Lower leg skin (tissue), 4 donors: ENCODE measurements around the gene SFMBT2. TPM values are rescaled to one million over a fixed set of nuclear protein-coding genes. Genes with fewer than 3 reads are reported as not detected.
A peak's percentile ranks its signal among the peaks of the same experiment; 100 is the strongest.
"Not testable (repeated sequence)": the region's sequence is repeated elsewhere in the genome, so short reads cannot be mapped to it uniquely, and the experiment has no call there.

Experiments used
- DNase-seq, 2 donors: peaks; one replicate each; pipeline ENCODE4 v3.0.0-alpha.2; 2019; ENCODE audit warnings: low spot score in 2 of 2
- H3K4me3 ChIP-seq: fragments of 200-600 bp; sonication (generic); 2 replicates; pipeline ENCODE4 v1.5.1; 2017; ENCODE audit warnings: mild to moderate bottlenecking, low read depth; ENCODE audit not compliant: poor library complexity, severe bottlenecking
- CTCF ChIP-seq, 3 donors: fragments of 450-650 bp; IDR thresholded peaks; one replicate each; pipeline ENCODE4 v1.5.1; 2016; ENCODE audit warnings: antibody characterized with exemption in 3 of 3, mild to moderate bottlenecking in 3 of 3, moderate library complexity in 2 of 3
- POLR2A ChIP-seq, 2 donors: fragments of 450-650 bp; IDR thresholded peaks; one replicate each; pipeline ENCODE4 v1.6.1; 2016 to 2017; ENCODE audit warnings: antibody characterized with exemption in 2 of 2, mild to moderate bottlenecking in 1 of 2, moderate library complexity in 1 of 2
- WGBS, 2 donors: methylation state at CpG; one replicate each; pipeline ENCODE4 v1.1.5; 2018; 5-methylcytosine and 5-hydroxymethylcytosine counted together
- intact Hi-C: fragments of 100-400 bp; cut with DNase I; formaldehyde crosslinking; loops from one replicate; pipeline ENCODE4 v1.15.0; 2023; ENCODE audit warnings: low total_unique reads
- total RNA-seq, 4 donors: library from RNA; depleted of rRNA; stranded (reverse); fragments of >200 nt; gene quantifications; one replicate each; pipeline ENCODE4 v1.1.0, GENCODE V29; 2016

The SFMBT2 gene
- total RNA-seq, 4 donors from 2014 or later: 0.42 to 3.3 (median 1.9) TPM

GRCh38 chr10:7185367-7185690 is 225.5 kb downstream of the SFMBT2 start:
- TF ChIP-seq POLR2A (IDR thresholded peaks at IDR 0.05) (no peak), CTCF (IDR thresholded peaks at IDR 0.05) (no peak)
- DNase-seq: no peak
- WGBS, 2 donors: 81 to 84% methylated on average over 4 of the region's 4 CpGs
- intact Hi-C loops: no loop called here
- no peak overlapping the region for H3K4me3 ChIP-seq

GRCh38 chr10:7184660-7185366 is 226.0 kb downstream of the SFMBT2 start:
- intact Hi-C loops: no loop called here
- peak in 1 of 2 donors; percentile 21 for DNase-seq
- WGBS, 2 donors: 88 to 91% methylated on average over 14 of the region's 14 CpGs
- TF ChIP-seq POLR2A (IDR thresholded peaks at IDR 0.05) (no peak), CTCF (IDR thresholded peaks at IDR 0.05) (no peak)
- H3K4me3 ChIP-seq: no peak overlapping the region

GRCh38 chr10:7184116-7184515 is 226.7 kb downstream of the SFMBT2 start:
- H3K4me3 ChIP-seq, intact Hi-C loops, DNase-seq: not testable (repeated sequence)
- 90 to 96% methylated on average over 2 of the region's 2 CpGs for WGBS, 2 donors

GRCh38 chr10:7182327-7182726 is 228.5 kb downstream of the SFMBT2 start:
- intact Hi-C loops, DNase-seq, H3K4me3 ChIP-seq: not testable (repeated sequence)
- 84 to 100% methylated on average over 1 of the region's 1 CpG for WGBS, 2 donors

GRCh38 chr10:7181420-7181819 is 229.4 kb downstream of the SFMBT2 start:
- no peak overlapping the region for H3K4me3 ChIP-seq
- TF ChIP-seq POLR2A (IDR thresholded peaks at IDR 0.05) (no peak), CTCF (IDR thresholded peaks at IDR 0.05) (no peak)
- DNase-seq: no peak
- WGBS, 2 donors: 90 to 94% methylated on average over 2 of the region's 2 CpGs
- intact Hi-C loops: no loop called here

GRCh38 chr10:7179536-7179935 is 231.3 kb downstream of the SFMBT2 start:
- 87 to 88% methylated on average over 12 of the region's 12 CpGs for WGBS, 2 donors
- H3K4me3 ChIP-seq: no peak overlapping the region
- intact Hi-C loops: no loop called here
- TF ChIP-seq CTCF (IDR thresholded peaks at IDR 0.05) (no peak), POLR2A (IDR thresholded peaks at IDR 0.05) (no peak)
- no peak for DNase-seq

GRCh38 chr10:7173948-7174347 is 236.9 kb downstream of the SFMBT2 start:
- DNase-seq: no peak
- no peak for TF ChIP-seq POLR2A (IDR thresholded peaks at IDR 0.05)
- no peak for TF ChIP-seq CTCF (IDR thresholded peaks at IDR 0.05)
- intact Hi-C loops: no loop called here
- WGBS, 2 donors: 89 to 92% methylated on average over 11 of the region's 11 CpGs
- no peak overlapping the region for H3K4me3 ChIP-seq
